Measurements from ENCODE around the gene OR5AN1.
"Not testable (repeated sequence)": the region's sequence is repeated elsewhere in the genome, so short reads cannot be mapped to it uniquely, and the experiment has no call there.

OR5AN1 gene

GRCh38 chr11:59358595-59358994 lies at the start of gene OR5AN1:
Gene OR5AN1 (plus strand): TSS chr11:59358895. CDS start chr11:59364459, 5,564 bp downstream.
- DNase-seq: no peak

DNA sequence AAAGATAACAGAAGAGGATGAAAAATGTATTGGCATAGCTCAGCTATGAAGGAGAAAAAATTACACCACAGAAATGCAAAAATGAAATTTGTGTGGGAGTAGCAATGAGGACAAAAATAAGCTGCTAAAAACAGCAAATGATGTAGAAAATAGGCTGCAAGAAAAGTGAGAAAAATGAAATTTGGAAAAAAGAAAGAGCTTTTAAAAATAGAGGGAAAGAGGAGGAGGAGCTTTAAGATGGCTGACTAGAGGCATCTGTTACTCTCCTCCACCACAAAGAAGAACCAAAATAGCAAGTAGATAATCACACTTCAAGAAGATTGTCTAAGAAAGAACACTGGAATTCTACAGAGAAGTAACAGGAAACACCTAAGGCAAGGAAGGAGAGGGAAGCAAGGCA lies 23.7 kb upstream of the OR5AN1 start:
- DNase-seq: no peak

DNA sequence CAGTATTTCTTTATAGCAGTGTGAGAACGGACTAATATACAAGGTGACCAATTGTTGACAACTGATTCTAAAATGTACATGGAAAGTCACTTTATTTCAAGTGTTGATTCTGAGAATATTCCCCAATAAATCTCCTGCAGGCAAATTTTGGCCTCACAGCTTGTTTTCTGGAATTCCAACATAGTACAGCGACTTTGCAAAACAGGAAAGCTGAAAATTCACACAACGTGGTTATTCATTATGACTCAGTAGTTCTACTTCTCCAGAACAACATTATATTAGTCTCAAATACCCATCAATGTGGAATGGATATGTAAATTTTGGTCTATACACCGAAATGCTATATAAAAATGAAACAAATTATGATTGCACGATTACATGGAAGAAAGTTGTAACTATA lies 22.5 kb upstream of the OR5AN1 start:
- DNase-seq: no peak

DNA sequence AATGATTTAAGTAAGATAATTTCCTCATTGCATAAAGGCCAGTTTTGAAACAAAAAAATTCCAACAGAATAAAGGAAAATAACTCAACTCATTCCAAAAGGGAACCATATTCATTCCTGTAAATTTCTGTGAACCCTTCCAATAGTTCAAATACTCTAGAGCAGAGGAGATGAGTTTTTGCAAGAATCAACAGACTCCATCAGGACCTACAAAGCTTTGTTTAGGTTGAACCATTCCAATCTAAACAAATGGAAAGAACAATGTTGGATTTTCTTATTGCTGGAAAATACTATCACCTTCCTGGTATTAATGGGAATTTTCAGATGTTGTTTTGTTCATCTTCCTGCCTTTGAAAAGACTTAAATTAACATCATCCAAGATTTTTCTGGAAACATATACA lies 21.8 kb upstream of the OR5AN1 start:
- no peak for DNase-seq

- not testable (repeated sequence) for DNase-seq
Measured at GRCh38 chr11:59349657-59350056, 9.0 kb upstream of the OR5AN1 start.

DNA sequence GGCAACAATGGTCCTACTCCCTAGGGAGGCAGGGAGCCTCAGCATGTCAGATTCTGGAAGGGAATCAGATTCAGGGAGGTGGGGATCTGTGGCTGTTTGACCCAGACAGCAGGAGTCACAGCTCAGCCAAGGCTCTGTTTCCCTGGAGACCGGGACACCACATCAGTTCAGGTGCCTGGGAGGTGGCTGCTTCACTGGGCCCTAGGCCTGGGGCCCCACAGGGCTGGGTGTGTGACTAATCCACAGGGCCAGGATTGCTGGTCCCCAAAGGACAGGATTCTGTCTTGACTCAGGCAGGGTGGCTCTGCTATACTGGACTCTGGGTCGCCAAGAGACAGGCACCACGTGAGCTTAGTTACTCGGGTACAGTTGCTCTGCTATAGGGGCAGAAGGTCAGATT lies 3.5 kb upstream of the OR5AN1 start:
- DNase-seq: no peak

DNA sequence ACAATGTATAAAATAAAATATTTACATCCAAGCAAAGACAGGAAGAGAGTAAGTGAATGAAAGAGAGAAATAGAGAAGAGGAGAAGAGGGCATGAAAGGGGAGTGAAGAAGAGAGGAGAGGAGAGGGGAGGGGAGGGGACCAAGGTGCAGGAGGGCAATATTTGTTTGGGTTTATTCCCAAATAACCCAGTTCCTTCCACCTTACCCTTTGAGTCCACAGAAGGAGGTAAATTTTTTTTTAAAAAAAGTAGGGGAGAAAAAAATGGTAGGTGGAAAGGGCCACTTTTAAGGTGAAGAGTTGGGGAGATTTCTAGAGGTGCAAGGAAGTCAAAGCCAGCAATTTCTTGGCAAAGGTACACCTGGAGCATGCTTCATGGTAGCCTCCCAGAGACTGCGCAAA lies 2.1 kb upstream of the OR5AN1 start:
- DNase-seq: no peak

DNA sequence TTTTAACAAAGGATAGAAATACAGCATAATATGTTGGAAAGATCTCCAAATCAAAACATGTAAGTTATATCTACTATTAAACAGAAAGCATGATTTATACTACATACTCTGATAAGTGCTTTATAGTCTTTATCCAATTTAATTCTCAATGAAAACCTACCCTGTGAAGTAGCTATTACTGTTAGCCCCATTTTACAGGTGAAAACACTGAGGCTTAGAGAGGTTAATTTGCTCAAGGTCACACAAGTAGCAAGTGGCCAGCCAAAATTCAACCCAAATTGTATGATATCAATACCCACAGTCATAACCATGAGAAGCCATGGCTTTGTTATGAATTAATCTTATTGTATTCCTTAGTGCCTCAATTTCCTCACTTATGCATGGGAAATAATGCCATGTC lies 675 bp upstream of the OR5AN1 start:
- no peak for DNase-seq

- DNase-seq: no peak
Measured at GRCh38 chr11:59365232-59366018, 6.7 kb downstream of the OR5AN1 start.

DNA sequence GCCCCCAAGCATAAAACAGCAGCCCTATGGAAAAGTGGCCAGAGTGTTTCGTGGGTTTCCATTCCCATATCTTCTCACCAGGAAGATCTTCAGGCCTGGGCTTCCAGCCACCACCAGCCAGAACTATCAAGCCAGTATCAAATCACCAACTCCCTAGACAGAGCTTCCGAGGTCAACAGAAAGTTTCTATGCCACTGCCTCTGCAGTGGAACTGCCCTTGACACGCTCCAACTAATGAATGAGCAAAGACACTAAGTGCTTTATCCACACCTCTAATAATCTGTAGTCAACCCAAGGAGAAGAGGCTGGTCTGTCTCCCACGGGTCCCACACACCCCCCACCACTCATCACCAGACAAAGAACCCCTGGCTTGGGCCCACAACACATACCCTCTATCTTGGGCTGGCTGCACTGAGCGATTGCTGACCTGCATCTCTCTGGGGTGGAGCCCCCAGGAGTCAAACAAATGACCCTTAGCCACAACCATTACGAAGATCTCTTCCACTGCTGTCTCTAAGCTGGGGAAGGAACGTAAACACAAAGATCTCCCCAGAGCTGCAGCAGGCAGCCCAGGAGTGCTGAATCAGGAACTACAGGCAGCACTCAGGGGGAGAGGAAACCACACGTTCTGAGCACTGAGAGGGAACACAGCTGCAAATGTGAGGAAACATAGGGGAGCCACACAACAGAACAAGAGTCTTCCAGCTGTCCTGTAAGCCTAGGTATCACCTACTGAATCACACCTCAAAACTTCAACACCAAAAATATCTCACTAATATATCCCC lies 9.7 kb downstream of the OR5AN1 start:
- no peak for DNase-seq

- not testable (repeated sequence) for DNase-seq
Measured at GRCh38 chr11:59372324-59372723, 13.6 kb downstream of the OR5AN1 start.

- DNase-seq: no peak
Measured at GRCh38 chr11:59380263-59381059, 21.8 kb downstream of the OR5AN1 start.

DNA sequence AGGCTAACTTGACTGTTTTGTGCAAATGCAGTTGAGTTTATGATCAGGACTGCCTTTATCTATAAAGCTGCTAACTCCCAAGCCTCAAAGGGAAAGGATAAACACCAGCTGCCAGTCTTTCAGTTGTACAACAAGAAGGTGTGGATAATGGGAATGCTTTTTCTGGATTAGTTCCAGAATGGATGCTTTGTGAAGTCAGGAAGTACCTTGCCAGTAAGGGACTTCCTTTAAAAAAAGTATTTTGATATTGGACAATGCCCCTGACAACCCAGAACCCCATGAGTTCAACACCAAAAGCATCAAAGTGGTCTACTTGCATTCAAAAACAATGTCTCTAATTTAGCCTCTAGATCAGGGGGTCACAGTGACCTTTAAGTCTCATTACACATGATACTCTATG lies 35.5 kb downstream of the OR5AN1 start:
- no peak for DNase-seq

GRCh38 chr11:59400461-59401261 lies 42.0 kb downstream of the OR5AN1 start:
- DNase-seq: no peak

- no peak for DNase-seq
Measured at GRCh38 chr11:59401262-59401552, 42.5 kb downstream of the OR5AN1 start.

GRCh38 chr11:59403546-59403945 lies 44.9 kb downstream of the OR5AN1 start:
- DNase-seq: no peak

DNA sequence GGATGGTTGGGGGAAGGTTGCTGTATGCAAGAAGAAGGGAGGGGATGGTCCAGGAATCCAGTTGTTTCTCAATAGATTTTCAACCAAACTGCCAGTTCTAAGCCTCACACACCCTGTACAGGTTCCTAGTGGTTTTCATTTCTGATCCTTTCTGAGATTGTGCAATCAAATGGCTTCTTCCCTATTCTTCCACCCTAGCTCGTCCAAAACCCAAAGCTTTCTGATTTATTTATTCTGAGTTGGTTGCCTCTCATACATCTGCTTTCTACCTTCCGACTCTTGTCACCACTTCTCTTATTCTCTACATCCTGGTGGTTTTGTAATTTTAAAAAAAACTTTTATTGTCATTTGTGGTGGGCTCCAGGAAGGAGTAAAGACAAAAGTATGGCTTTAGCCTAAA lies 55.0 kb downstream of the OR5AN1 start:
- no peak for DNase-seq

DNA sequence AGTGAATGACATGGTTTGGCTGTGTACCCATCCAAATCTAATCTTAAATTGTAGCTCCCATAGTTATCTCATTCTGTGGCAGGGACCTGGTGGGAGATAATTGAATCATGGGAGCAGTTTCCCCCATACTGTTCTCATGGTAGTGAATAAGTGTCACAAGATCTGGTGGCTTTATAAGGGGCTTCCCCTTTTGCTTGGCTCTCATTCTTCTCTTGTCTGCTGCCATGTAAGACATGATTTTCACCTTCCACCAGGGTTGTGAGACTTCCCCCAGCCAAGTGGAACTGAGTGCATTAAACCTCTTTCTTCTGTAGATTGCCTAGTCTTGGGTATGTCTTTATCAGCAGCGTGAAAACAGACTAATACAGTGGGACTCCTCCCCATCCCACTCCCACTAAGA lies 56.4 kb downstream of the OR5AN1 start:
- no peak for DNase-seq

DNA sequence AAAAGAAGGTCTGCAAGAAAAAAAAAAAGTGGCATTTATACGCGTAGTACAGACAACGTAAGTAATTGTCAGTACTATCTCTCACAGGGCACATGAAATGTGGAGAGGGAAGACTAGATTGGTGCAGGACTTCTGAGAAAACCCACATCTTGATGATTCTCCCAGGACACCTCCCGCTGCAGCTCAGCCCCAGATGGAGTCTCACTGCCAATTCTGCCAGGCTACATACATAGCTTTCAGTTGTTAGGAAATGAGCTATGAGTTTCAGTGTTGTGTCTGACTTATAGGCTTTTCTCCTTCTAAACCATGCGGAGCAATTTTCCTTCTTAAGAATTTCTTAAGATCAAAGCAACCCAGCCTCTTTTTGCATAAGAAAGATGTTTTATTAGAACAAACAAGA lies 57.9 kb downstream of the OR5AN1 start:
- no peak for DNase-seq

- no peak for DNase-seq
Measured at GRCh38 chr11:59417023-59417422, 58.3 kb downstream of the OR5AN1 start.

DNA sequence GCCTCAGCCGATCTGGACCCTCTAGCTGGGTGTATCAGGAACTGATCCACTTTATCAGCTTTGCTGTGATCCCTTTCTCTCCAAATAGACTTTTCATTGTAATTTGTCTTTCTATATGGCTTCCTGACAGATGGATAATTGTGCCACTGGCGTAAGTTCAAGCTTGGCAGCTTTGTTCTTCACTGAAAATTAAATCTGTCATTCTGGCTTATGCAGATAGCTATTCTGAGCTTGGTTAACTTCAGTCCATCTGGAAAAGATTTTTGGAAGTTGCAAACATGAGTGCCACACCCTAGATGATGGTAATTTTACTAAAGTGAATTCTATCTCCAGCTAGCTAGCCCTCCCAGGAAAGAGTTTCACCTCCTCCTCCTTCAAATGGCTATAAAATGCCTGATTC lies 59.5 kb downstream of the OR5AN1 start:
- DNase-seq: no peak

All from activated T-cell treated with anti-CD3 and anti-CD28 coated beads, Interleukin-2, amount 50 U/mL, for 1 hour (primary cell).